Stimulated activated CD4-positive, alpha-beta T cell treated with anti-CD3 and anti-CD28 coated beads, TNF-alpha, amount 100 ng/mL, for 4 hours (primary cell): ENCODE measurements around the gene ACBD5.
"Not testable (repeated sequence)": the region's sequence is repeated elsewhere in the genome, so short reads cannot be mapped to it uniquely, and the experiment has no call there.

ENCODE experiments used
- DNase-seq, 3 experiments: peaks; one replicate each; pipeline ENCODE4 v3.0.0-alpha.2; 2020; ENCODE audit warnings: low read depth in 3 of 3

Gene ACBD5

DNA sequence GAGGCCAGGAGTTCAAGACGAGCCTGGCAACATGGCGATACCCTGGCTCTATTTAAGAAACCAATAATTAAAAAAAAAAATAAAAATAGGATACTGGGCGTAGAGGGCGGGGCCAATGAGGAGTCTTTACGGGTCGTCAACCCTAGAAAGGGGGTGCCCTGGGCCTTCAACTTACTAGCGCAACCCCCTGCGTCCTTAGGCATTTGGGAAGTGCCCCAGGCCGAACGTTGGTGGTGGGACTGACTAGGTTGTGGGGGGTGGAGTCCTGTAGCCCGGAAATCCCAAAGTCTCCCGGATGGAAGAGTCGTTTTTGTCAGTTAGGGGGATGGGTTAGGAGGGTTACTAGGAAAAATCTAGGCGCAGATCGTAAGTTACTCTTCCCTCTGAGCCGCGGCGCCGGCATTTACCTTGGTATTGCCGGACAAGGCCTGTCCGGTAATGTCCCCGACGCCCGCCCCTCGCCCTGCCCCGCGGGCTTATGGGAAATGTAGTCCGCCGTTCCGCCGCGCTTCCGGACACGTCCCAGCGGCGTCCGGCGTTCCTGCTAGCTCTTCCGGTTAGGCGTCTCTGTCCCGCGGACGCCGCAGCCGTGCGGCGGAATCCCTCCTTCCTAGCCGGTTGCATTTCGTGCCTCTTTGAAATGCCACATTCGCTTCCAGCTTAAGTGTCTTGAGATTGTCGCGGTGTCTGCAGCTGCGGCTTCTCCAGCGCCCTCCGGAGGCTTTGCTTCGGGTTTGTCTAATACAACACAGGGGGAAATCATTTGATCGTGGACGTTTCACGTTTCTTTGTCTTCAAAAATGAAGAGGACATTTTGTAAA is 1.3 kb upstream of the ACBD5 start:
- DNase-seq: peak; percentile 68 to 77 (median 71)

- DNase-seq: no peak
Measured at GRCh38 chr10:27241010-27241651, 534 bp upstream of the ACBD5 start.

DNA sequence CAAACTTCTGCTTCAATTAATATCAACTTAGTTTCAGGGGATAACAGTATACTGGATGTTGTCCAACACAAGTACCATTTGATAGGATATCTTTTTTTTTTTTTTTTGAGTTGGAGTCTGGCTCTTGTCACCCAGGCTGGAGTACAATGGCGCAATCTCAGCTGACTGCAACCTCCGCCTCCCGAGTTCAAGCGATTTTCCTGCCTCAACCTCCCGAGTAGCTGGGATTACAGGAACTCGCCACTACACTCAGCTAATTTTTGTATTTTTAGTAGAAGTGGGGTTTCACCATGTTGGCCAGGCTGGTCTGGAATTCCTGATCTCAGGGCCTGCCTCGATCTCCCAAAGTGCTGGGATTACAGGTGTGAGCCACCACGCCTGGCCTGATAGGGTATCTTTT is 3.1 kb downstream of the ACBD5 start:
- DNase-seq: not testable (repeated sequence)

GRCh38 chr10:27236589-27237128 is 3.9 kb downstream of the ACBD5 start:
- not testable (repeated sequence) for DNase-seq

DNA sequence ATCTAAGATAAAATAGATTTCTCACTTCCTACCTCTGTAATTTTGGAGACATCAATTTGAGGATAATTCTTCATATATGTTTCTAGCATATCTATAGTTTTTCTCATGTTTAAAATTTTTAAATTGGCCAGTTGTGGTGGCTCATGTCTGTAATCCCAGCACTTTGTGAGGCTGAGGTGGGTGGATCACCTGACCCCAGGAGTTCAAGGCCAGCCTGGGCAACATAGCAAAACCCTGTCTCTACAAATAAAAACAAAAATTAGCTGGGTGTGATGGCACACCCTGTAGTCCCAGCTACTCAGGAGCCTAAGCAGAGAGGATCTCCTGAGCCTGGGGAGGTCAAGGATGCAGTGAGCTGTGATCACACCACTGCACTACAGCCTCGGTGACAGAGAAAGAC is 4.9 kb downstream of the ACBD5 start:
- no peak for DNase-seq

DNA sequence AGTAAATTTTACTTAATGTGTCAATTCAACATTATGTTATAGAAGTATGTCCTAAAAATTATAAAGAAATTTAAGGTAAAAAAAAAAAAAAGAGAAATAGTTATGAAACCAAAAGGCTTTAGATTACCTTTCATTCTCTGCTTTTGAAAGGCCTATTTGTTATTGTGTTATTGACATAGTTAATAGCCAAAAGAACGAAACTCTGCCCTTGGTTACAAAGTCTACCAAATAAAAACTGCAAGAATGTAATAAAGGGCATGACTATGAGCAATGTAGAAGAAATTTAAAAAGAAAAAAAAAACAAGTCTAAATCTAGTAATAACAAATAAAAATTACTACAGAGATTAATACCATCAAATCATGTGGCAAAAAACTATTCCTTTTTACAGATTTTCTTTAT is 10.6 kb downstream of the ACBD5 start:
- DNase-seq: no peak

- no peak for DNase-seq
Measured at GRCh38 chr10:27225642-27226257, 14.8 kb downstream of the ACBD5 start.

DNA sequence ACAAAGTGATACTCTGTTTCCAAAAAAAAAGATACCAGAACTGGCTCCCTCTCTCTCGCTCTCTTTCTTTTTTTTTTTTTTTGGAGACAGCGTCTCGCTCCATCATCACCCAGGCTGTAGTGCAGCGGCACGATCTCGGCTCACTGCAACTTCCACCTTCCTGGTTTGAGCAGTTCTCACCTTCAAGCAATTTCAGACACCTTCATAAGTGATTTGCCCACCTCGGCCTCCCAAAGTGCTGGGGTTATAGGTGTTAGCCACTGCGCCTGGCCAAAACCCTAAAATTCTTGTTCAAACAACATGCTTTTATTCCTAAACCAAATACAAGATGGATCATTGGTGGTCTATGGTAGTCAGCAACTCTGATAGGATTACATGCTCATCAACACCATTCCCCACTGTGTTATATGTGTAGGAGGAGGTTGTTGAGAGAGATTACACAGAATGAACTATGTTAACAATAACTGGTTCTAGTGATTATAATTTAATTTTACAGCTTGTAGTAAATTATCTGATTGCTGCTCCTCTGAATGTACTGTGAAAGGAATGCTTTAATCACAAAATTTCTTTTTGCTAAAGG is 15.5 kb downstream of the ACBD5 start:
- no peak for DNase-seq

DNA sequence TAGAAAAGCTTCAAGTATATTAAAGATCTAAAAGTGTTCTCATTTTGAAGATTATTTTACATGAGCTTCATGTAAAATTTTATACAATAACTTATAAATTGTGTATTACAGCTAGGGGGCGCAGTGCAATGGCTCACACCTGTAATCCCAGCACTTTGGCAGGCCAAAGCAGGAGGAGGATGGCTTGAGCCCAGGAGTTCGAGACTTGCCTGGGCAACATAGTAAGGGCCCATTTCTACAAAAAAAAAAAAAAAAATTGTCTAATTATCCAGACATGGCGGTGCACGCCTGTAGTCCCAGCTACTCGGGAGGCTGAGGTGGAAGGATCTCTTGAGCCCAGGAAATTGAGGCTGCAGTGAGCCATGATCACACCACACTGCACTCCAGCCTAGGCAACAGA is 16.6 kb downstream of the ACBD5 start:
- peak in 2 of 3 experiments; percentile 14 to 29 for DNase-seq

DNA sequence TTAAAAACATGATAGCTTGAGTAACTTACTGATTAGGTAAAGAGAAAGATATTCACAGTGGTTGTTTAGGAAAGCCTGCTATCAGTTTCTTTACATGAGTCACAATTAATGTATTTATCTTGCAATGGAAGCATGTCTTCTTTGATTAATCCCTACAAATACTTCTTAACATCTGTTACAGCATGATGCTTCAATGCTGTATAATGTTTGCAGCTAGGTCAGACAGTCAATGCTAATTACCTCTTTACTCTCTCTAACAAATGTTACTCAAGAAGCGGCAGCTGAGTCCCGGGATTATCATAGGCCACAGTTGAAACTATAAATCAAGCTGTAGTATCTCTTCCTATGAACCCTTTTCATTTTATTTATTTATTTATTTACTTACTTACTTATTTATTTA is 33.2 kb downstream of the ACBD5 start:
- no peak for DNase-seq

GRCh38 chr10:27203806-27204205 is 36.8 kb downstream of the ACBD5 start:
- DNase-seq: no peak

DNA sequence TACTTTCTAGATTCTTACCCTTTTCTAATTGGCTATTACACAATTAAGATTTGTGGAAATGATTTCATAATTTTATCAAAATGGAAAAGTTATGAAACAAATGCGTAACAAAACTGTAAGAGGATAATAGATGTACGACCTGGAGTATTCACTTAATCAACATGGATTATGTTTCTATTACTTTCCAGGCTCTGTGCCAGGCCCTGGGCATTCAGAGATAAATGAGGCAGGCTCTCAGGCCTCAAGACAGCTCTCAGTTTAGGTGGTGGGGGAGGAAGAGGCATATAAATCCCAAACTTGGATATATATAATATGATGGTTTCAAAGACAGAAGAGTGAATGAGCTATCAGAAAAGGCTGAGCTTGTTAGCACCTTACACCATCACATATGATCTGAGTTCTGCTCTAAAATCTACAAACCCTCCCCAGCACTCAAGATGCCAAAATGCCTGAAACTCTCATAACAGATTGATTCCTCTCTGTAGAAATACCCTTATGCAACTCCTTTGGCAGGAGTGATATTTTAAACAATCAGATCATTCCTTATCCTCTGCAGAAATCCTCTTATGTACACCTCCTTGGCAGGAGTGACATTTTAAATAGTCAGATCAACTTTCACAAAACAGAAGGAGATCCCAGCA is 42.5 kb downstream of the ACBD5 start:
- no peak for DNase-seq

DNA sequence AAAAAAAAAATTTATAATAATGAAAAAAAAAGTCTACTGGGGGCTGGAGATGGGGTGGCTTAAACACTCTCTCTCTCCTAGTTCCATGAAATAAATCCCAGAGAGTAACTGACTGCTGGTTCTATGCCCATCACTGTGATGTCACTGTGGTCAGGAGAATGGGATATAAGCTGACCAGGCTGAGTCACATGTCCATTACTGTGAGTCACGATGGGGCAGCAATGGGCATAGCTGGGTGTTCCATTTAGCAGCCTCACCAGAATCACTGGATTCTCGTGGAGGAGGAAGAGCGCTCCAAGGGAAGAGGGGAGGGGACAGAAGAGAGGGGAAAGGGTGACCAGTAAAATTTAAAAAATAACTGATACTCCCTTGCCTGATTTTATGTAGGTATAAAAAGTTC is 48.3 kb downstream of the ACBD5 start:
- DNase-seq: no peak

- no peak for DNase-seq
Measured at GRCh38 chr10:27190508-27190907, 50.1 kb downstream of the ACBD5 start.

DNA sequence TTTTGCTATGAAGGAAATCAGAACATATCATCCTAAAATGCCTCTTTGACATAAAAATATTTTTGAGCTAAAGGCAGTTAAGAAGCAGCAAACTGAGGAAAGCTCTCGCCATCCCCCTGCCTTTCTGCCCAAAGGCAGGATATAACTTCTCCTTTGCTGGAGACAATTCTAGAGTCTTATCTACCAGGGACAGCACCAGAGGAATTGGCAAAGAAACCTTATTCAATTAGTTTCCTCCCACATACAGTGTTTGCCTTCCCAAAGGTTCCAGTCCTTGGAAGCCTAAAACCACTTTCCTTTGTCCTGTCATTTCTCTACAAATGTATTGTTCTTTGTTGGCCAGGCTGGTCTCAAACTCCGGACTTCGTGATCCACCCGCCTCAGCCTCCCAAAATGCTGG is 51.7 kb downstream of the ACBD5 start:
- no peak for DNase-seq

GRCh38 chr10:27188259-27188658 is 52.3 kb downstream of the ACBD5 start:
- DNase-seq: no peak

- no peak for DNase-seq
Measured at GRCh38 chr10:27169849-27170248, 70.7 kb downstream of the ACBD5 start.

- no peak for DNase-seq
Measured at GRCh38 chr10:27158421-27158820, 82.2 kb downstream of the ACBD5 start.

DNA sequence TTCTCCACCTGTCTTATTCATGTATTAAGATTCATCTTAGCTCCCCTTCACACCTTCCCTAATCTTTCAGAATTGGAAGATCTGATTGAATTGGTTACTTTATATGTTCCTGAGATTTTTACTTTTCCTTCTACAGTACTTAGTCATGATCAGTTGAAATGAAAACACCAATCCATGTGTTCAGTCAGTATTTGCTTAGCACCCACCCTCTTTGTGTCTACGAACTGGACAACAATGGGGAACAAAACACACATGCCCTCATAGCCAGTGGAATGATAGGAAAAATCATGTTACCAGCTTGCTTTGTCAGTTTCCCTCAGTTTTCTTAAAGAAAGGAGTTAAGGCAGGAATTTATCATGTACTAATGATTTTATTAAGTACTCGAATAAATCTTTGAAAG is 83.4 kb downstream of the ACBD5 start:
- DNase-seq: no peak

DNA sequence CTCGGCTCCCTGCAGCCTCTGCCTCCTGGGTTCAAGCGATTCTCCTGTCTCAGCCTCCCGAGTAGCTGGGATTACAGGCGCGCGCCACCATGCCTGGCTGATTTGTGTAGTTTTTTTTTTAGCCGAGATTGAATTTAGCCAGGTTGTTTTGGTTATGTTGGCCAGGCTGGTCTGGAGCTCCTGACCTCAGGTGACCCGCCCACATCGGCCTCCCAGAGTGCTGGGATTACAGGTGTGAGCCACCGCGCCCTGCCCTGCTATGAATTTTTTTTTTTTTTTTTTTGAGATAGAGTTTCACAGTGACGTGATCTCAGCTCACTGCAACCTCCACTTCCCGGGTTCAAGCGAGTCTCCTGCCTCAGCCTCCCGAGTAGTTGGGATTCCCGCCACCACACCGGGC is 84.0 kb downstream of the ACBD5 start:
- DNase-seq: not testable (repeated sequence)

DNA sequence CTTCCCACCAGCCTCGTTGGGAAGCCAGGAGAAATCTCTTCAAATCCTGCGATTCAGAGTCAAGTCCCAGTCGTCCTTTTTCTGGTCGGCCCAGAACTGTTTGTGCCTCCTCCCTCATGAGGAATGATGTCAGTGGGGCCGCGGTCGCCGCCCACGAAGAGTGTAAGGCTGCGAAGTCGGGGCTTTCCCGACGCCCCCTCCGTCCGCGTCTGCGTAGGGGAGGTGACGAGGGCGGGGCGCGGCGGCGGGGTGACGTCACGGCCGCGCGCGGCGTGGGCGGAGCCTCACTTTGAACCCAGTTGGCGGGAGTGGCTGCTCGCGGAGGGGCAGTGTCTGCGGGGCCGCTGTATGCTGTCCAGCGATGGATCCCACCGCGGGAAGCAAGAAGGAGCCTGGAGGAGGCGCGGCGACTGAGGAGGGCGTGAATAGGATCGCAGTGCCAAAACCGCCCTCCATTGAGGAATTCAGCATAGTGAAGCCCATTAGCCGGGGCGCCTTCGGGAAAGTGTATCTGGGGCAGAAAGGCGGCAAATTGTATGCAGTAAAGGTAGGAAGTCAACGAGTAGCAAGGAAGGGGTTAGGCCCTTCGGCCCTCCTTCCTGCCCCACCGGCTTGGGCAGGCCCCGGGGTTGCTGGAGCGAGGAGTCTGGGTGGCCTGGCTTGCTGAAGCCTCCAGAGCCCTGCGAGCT is 85.4 kb downstream of the ACBD5 start, which contains the start of gene MASTL:
MASTL (plus strand) TSS at position 287 of the 689 bp plus-strand sequence; CDS start at position 362, 75 bp downstream.
- peak; percentile 88 to 91 (median 90) for DNase-seq
